GM12891 (cell line): ENCODE results near the gene HPS3.

Experiments used
- POLR2A ChIP-seq: IDR thresholded peaks from 2 replicates; pipeline ENCODE4 v1.6.1; 2011; ENCODE audit warnings: low read depth, low read length, control low read depth
- POLR2AphosphoS5 ChIP-seq: IDR thresholded peaks from 2 replicates; pipeline ENCODE4 v1.6.1; 2011; ENCODE audit warnings: low read depth, low read length, control low read depth

DNA sequence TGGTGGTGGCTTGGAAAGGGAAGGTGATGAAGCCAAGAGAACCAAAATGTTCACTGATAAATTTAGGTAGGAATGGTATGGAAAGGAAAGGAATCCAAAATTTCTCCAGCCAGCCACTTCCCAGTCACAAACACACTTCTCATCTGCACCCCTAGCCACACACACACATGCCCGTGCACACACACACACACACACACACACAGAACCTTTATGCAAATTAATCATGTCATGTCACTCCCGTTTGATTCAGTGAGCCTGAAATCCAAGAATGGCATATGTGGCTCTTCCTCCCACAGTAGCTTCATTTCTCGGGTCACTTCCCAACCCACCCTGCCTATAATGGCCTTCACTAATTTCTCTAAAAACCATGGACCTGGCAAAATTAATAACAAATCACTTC, 40.0 kb upstream of the HPS3 start:
- no peak for TF ChIP-seq POLR2AphosphoS5
- TF ChIP-seq POLR2A: no peak
